HepG2 (cell line): ENCODE results near the gene MYH7. TPM values are rescaled to one million over a fixed set of nuclear protein-coding genes. Genes with fewer than 3 reads are reported as not detected.

Experiments
- ARID5B ChIP-seq: IDR thresholded peaks from 2 replicates; pipeline ENCODE4 v1.4.0; 2020; ENCODE audit warnings: mild to moderate bottlenecking, missing genetic modification reagents
- ARNT2 ChIP-seq: sonication (generic); formaldehyde crosslinking; IDR thresholded peaks from 2 replicates; pipeline ENCODE4 v1.8.0; 2022; ENCODE audit warnings: mild to moderate bottlenecking, low read depth, missing genetic modification reagents, moderate library complexity
- CBX5 ChIP-seq: sonication (generic); formaldehyde crosslinking; IDR thresholded peaks from 2 replicates; pipeline ENCODE4 v1.4.0; 2020; ENCODE audit warnings: missing genetic modification reagents, borderline replicate concordance
- ELK4 ChIP-seq: sonication (generic); formaldehyde crosslinking; IDR thresholded peaks from 2 replicates; pipeline ENCODE4 v1.9.0; 2021; ENCODE audit warnings: missing genetic modification reagents, borderline replicate concordance
- FOXK1 ChIP-seq: sonication (generic); formaldehyde crosslinking; IDR thresholded peaks from 2 replicates; pipeline ENCODE4 v1.4.0; 2020; ENCODE audit warnings: low read depth, missing genetic modification reagents, borderline replicate concordance
- FOXO4 ChIP-seq: sonication (generic); formaldehyde crosslinking; conservative IDR thresholded peaks from 2 replicates; pipeline ENCODE4 v1.8.1; 2023; ENCODE audit warnings: missing genetic modification reagents
- KAT8 ChIP-seq: IDR thresholded peaks from 2 replicates; pipeline ENCODE4 v1.6.1; 2016; ENCODE audit warnings: missing genetic modification reagents, missing compliant biosample characterization
- KDM2A ChIP-seq: sonication (generic); formaldehyde crosslinking; IDR thresholded peaks from 2 replicates; pipeline ENCODE4 v1.4.0; 2020; ENCODE audit warnings: low read depth, missing genetic modification reagents, borderline replicate concordance
- MLXIP ChIP-seq: sonication (generic); formaldehyde crosslinking; IDR thresholded peaks from 2 replicates; pipeline ENCODE4 v1.9.0; 2021; ENCODE audit warnings: missing genetic modification reagents, borderline replicate concordance
- SNRNP70 ChIP-seq: fragments of 200-400 bp; formaldehyde crosslinking; IDR thresholded peaks from 2 replicates; pipeline ENCODE4 v1.6.1; 2017; ENCODE audit warnings: mild to moderate bottlenecking, low read depth, low read length, moderate library complexity
- ZMAT5 ChIP-seq: sonication (generic); formaldehyde crosslinking; IDR thresholded peaks from 2 replicates; pipeline ENCODE4 v1.5.0; 2020; ENCODE audit warnings: mild to moderate bottlenecking, low read depth, missing genetic modification reagents, borderline replicate concordance
- ZNF33A ChIP-seq: sonication (generic); formaldehyde crosslinking; IDR thresholded peaks from 2 replicates; pipeline ENCODE4 v1.5.1; 2020; ENCODE audit warnings: missing genetic modification reagents, mild to moderate bottlenecking, moderate library complexity, borderline replicate concordance
- ZNF564 ChIP-seq: sonication (generic); formaldehyde crosslinking; IDR thresholded peaks from 2 replicates; pipeline ENCODE4 v1.8.1; 2023; ENCODE audit warnings: mild to moderate bottlenecking, missing genetic modification reagents
- ZNF570 ChIP-seq: sonication (generic); formaldehyde crosslinking; IDR thresholded peaks from 2 replicates; pipeline ENCODE4 v1.4.0; 2020; ENCODE audit warnings: mild to moderate bottlenecking, missing genetic modification reagents, borderline replicate concordance
- ZUFSP ChIP-seq: sonication (generic); formaldehyde crosslinking; IDR thresholded peaks from 2 replicates; pipeline ENCODE4 v1.9.0; 2021; ENCODE audit warnings: missing genetic modification reagents, mild to moderate bottlenecking, borderline replicate concordance
- polyA plus RNA-seq, 8 experiments: library from polyadenylated mRNA; depleted of rRNA in 3 of 8; stranded (reverse) in 7 of 8; unstranded in 1 of 8; fragments of >200 nt; fragmentation: Illumina TruSeq in 4 of 8; extraction: Trizol in 4 of 8; gene quantifications; 2 replicates each; pipeline versions ENCODE4 v1.2.1 to v1.2.3, GENCODE V29; 2011 to 2016; ENCODE audit warnings: low read depth in 4 of 8, missing spikeins in 1 of 8, mixed read lengths in 1 of 8; ENCODE audit not compliant: insufficient read depth in 1 of 8
- total RNA-seq, 5 experiments: library from RNA; depleted of rRNA; stranded (reverse); fragments of >200 nt; fragmentation: Illumina TruSeq; extraction: Trizol; gene quantifications; 2 replicates each; pipeline ENCODE4 v1.2.3, GENCODE V29; 2016; ENCODE audit warnings: low read depth in 1 of 5

Gene MYH7
- total and polyA plus RNA-seq, 2 of the 13 experiments (the other 11 are each of a cell fraction or from before 2014, with no cell fraction given) = 0.04 TPM; not detected in 1

- TF ChIP-seq ARID5B (CRISPR knock-in tag) (no peak), ARNT2 (CRISPR knock-in tag) (no peak), FOXO4 (no peak), KAT8 (no peak), KDM2A (CRISPR knock-in tag) (no peak), FOXK1 (CRISPR knock-in tag) (no peak), SNRNP70 (no peak), MLXIP (CRISPR knock-in tag) (no peak), CBX5 (CRISPR knock-in tag) (no peak), ZNF570 (CRISPR knock-in tag) (no peak), ELK4 (no peak), ZNF564 (no peak), ZNF33A (CRISPR knock-in tag) (no peak), ZMAT5 (CRISPR knock-in tag) (no peak), ZUFSP (CRISPR knock-in tag) (no peak)
- TF ChIP-seq, all 625 proteins: peak for 5
These were observed 3.1 kb downstream of the MYH7 start (continued) for GRCh38 chr14:23432102-23432925.
